Islet of Langerhans (tissue), 1 donor: ENCODE measurements around the gene TET3.

Experiments
- FAIRE-seq: peaks from one replicate; lab custom pipeline; 2011; peaks lifted over from hg19 to GRCh38; lab: Jason Lieb, UNC

The TET3 gene

DNA sequence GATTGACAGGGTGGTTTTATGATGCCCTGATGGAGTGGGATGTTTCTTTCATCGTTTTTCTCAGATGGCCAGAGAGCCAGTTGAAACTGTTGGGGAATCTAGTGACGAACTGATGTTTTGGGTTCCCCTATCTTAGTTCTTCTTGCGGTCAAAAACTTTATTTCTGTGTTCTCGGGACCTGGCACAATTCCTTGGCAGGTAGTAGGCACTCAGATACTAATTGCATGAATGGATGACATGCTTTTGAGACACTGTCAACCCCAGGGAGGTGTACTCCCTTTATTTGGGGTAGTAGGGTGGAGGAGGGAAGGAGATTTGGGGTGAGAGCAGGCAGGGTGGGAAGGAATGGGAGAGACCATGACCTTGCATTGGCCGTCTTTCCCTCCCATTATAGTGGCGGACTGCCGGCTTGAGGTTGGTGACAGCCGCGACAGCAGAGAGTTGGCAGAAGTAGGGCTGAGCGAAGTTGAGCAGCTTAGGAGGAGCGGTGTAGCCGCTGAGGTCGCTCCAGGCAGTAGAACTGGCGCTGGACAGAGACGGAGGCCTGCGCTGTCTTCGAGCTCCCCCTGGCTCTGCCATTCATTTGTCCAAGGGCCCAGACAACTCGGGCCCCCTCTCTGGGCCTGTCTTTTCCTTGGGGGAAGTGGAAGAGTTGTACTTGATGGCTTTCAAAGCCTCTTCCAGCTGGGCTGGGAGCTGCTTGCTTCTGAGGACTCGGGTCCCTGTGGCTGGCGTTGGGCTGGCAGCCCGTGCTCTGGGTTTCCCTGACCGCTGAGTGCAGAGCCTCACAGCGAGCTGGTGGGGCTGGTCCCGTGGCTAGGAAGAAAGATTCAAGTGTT lies 2.6 kb downstream of the TET3 start:
- FAIRE-seq: no peak

DNA sequence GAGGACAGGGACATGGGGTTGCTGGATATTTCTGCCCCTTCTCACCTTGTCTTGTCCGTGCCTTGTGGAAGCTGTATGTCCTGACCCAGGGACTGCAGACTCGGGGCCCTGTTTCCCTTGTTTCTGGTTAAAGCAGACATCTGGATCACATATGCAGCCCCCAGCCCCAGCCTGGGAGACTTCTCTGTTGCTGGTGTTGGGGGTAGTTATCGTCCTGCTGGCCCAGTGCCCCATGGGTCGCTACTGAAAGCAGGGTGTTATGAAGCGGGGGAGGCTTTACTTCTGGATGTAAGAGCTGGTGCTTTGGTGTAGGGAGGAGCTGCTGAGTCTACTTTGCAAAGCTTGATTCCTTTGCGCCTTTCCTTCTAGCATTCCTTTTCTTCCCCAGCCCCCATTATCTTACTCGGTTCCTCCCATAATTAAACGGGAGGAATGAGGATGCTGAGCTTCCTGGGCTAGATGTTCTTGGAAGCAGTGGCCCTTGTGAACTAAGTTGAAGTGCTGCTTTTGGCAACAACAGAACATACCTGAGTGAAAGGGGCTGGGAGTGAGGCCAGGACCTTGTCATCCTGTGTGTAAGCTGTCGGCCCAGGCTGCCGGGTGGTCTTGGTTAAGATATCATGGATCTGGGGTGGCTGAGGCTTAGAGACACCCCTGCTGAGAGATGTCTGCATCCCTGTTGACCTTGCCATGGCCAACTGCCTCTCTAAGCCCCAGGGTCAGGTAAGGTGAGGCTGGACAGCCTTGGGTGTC lies 3.4 kb downstream of the TET3 start:
- no peak for FAIRE-seq

DNA sequence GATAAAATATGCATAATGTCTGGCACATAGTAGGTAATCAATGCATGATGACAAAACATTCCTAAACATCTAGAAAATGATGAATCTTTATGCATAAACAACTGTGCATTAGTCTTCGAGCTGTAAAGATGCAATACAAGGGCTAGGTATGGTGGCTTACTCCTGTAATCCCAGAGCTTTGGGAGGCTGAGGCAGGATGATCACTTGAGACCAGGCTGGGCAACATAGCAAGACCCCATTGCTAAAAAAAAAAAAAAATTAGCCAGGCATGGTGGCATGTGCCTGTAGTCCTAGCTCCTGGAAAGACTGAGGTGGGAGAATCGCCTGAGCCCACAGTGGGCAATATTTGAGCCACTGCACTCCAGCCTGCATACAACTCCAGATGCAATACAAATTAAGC lies 5.3 kb downstream of the TET3 start:
- FAIRE-seq: no peak

DNA sequence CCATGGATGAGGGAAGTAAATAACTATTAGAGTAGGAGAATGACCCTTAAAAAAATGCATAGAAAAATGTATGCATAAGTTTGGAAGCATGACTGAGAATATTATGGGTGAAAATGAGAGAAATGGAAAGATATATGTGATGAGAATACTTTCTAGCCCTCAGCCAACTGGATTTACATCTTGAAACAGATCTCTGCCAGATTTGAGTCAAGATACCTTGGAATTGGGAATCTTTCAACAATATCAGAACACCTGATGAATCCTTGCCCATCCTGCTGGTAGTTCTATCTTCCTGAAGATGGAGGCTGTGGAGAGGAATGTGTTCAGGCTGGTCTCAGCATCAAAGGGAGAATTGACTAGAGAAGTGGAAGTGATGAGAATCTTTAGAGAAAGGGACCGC lies 5.8 kb downstream of the TET3 start:
- FAIRE-seq: no peak

DNA sequence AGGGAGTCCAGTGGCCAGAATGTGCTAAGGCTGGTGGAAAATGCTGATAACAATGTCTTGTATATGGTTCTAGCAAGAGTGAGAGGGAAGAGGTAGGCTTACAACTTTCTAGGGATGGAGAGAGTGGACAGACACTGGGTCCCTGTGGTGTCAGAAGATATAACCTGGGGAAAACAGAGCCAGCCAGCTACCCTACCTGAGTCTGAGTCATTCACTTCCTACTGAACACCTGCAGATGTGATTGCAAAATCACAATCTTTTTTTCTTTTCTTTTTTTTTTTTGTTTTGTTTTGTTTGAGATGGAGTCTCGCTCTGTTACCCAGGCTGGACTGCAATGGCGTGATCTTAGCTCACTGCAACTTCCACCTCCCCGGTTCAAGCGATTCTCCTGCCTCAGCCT lies 7.3 kb downstream of the TET3 start:
- no peak for FAIRE-seq

DNA sequence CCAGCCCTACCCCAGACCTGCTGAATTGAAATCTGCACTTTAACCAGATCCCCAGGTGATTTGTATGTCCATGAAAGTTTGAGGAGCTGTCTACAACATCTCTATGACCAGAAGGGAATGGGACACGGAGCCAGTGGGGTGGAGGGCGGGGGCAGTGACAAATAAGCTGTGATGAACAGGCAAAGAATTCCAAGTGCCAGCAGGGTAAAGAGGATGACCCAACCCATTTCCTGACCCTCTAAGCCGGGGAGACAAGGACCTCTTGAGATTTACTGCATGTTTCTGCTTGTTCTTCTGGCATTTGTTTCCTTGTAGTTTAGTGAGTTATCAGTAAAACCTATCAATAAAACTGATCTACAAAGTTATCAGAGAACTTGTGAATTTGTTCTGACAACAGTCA lies 8.7 kb downstream of the TET3 start:
- no peak for FAIRE-seq

DNA sequence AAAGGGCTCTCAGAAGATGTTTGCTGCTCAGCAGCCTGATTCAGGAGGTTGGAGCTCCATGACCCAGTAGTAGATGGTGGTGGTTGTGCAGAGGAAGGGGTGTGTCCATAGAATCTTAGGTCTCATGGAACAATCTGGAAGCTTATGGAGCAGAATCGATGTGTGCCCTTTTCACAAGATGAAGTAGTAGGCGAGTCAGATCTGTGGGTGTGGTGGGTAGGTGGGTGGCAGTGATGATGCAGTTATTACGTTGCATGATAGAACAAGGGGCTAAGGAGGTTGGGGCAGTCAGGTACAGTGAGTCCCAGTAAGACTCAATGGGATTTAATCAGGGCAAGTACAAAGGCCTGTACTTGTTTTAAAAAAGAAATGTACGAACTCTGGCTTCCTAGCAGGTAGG lies 9.1 kb downstream of the TET3 start:
- no peak for FAIRE-seq

DNA sequence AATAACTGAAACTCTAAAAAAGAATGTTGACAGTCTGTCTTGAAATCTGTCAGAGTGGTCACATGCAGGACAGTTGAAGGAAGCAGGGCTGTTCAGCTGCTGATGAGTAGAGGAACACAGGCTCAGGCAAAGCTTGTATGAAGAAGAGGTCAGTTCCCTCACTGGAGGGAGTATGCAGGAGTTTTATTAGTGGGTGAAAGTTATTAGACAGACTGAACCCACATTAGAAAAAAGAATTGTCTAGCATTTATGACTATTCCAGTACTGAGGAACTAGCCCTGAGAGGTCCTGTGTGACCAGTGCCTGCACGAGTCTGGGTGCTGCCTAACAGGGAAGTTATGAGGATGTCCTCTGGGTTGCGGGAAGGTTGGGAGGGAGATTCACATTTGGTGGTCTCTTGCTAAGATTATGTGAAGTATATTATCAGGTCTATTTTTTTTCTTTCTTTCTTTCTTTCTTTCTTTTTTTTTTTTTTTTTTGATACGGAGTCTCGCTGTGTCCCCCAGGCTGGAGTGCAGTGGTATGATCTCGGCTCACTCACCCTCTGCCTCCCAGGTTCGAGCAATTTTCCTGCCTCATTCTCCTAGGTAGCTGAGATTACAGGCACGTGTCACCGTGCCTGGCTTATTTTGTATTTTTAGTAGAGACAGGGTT lies 9.6 kb downstream of the TET3 start:
- no peak for FAIRE-seq

DNA sequence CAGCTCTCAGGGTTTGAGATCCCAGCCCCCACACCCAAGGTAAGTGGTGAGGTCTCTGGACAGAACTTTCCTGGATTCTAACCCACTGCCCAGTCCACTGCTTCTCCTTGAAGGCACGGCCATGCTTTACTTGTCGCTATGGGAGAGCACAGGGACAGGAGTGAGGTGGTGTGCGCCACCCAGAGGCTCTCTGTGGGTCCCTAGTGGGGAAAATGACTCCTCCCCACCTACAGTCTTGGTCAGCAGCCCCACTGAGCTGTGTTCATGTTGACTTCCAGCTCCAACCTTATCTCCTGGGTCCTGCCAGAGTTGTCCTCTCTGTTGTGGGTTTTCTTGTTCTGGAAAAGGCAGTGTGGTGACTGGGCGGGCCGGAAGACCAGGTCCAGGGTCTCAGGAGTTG lies 11.1 kb downstream of the TET3 start:
- no peak for FAIRE-seq

DNA sequence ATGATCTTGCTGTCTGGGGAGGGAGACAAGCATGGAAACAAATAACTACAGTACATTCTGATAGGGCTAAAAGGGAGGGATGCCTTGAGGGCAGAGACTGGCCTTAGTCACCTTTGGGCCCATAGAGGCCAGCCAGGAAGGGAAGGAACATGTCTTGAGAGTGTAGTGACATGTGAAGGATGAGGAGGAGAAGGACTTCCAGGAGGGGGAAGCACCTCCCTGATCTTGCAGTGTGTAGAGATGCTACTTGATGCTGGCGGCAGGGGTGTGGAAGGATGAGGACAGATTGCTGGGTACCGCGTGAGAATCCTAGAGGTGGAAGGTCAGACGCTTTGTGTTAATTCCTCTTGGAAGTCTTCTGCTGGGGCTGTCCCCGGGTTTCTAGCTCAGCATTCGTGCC lies 13.1 kb downstream of the TET3 start:
- no peak for FAIRE-seq

DNA sequence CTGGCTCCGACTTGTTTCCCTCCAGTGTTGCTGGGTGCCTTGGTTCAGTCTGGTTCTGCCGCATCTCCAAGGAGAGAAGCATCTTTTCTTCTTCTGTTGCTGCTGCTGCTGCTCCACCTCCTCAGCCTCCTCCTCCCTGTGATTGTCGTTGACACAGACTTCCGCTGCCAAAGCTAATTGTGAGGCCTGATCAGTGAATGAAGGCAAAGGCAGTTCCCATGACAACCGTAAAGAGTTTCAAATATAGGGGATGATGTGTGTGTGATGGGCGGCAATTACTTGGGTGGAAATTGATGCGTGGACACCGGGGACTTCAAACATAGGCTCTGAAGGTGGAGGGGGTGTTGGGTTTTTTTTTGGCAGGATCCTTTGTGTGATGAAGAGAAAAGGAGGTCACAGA lies 13.7 kb downstream of the TET3 start:
- no peak for FAIRE-seq

DNA sequence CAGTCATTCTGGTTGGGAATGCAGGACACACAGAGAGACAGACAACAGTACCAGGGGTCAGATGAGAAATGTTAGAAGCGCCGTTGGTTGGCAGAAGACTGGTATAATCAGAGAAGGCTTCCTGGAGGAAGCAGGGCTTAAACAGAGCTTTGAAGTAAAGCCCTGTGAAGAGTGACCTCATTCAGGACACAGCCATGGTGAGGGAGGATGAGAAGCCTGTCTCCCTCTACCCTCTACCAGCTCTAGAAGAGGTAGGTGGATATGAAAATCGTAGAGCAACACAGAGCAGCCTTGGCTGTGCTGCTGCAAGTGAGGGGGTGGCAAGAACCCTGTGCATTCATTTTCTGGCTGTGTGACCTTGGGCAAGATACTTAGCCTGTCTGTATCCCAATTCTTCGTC lies 14.2 kb downstream of the TET3 start:
- no peak for FAIRE-seq

DNA sequence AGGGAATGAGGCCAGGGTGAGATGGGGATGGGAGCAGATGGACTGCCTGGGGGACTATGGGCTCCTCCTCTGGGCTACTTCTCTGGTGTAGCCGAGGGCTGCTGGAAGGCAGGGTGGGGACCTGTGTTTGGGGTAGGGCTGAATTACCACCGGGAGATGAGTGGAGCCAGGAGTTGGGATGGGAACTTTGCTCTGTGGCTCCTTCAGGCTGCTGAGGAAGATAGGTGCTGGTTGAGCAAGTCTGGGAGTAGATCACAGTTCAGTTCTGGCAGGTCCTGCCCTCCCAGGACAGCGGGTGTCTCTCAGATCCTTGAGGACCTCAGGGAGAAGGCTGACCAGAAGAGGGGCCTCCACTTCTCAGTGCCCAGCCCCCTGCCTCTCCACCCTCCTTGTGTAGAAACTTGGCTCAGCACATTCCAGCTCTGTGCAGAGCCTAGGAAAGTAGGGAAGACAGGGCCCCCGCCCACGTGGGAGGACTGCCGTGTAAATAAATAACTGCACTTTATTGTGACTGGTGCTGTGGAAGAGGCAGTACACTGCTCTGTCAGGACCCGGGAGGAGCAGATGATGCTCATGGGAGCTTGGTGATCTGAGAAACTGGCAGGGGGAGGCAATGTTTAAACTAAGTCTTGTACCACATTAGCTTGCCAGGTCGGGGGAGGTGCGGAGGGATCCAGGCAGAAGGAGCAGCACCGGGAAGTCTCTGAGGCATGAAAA lies 15.3 kb downstream of the TET3 start:
- FAIRE-seq: no peak

DNA sequence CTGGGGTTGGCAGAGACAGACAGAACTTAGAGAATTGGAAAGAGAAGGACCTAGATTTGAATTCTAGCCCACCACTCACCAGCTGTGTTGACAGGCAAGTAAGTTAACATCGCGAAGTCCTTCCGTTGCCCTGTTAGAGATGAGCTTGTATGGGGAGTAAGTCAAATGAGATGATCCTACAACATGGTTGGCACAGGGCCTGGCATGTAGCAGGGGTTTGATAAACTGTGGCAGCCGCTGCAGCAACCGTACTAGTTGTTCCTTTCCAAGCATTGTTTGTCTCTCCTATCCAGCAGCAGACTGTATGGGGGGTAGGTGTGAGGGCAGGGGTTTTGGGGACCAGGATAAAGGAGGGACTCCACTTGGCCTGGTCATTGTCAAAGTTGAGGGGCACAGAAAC lies 16.0 kb downstream of the TET3 start:
- no peak for FAIRE-seq

DNA sequence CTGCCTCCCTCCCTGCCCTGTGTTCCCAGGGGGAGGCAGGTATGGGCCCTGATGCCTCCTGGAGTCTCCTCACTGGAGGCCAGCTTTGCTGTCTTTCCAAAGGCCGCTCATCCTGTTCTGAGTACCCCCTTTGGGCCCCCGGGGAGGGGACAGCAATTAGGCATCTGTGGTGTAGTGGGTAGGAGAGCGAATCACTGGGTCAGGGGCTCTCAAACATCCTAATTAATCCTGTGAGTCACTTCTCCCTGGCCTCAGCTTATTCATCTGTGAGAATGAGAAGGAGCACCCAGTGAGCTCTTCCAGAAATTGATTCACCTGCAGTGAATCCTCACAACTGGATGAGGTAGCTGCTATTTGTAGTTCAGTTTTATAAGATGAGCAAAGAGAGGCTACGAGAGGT lies 16.4 kb downstream of the TET3 start:
- FAIRE-seq: no peak

DNA sequence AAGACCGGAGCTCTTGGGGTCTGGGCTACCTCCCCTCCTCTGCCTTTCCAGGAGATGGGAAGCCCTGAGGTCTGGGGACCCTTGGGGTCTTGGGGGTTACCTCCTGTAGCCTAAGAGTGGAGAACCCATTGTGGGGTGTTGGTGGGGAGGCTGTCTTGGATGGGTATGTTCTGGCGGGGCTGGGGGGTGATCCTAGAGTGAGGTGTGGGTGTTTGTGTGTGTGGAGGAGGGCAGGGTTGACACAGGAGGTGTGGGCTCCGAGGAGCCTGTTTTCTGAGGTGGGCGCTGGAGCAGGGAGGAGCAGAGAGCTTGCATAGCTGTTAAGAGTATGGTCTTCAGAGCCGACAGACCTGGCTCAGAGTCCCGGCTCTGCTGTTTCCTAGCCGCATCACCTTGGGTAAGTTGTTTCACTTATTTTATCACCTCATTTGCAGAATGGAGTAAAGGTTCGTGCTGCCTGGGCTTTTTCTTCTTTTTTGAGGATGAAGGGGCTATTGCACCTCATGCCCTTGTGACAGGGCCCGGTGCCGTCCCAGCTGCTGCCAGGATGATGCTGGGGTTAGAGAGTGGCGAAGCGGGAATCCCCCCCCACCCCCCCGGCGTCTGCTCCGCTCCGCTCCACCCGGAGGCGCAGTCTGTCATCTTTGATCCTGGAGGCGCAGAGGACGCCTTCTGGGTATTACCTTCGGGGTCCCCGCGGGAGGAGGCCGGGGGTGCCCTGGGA lies 17.2 kb downstream of the TET3 start:
- FAIRE-seq: no peak

DNA sequence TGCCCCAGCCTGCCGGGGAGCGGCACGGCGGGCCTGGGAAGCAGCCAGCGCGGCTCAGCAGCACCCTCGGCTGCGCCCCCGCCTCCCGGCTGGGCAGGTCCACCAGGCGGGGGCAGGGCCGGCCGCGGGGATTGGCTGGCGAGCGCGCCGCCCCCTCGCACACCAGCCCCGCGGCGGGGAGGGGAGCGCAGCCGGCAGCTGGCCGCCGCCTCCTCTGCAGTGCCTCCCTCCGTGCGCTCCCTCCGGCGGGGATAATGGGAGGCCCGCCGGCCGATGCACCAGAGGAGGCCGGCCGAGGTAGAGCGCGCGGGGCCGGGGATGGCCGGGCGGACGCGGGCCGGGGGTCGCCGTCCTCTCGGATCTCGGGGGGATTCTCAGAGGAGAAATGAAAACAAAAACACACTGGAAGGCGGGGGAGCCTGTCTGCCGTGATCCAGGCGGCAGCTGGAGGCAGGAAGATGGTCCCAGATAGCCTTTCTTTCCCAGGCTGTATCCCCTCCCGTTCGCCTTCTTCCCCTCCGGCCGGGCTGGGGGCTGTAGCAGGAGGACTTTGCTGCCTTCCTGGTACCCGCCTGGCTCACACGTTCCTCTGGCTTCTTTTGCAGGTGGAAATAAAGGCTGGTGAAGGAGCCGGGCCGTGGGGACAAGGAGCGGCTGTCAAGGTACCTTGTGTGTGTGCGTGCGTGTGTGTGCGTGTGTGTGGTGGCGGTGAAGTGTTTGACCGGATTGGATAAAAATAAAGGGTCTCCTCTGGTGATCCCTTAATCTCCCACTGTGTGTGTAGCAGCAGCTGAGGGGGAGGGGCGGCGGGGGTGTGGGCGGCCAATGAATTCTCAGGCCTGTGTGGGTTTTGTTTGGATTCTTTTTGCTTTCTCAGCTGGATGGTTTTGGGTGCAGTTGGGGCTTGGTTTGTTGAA lies 18.1 kb downstream of the TET3 start:
- FAIRE-seq: no peak

DNA sequence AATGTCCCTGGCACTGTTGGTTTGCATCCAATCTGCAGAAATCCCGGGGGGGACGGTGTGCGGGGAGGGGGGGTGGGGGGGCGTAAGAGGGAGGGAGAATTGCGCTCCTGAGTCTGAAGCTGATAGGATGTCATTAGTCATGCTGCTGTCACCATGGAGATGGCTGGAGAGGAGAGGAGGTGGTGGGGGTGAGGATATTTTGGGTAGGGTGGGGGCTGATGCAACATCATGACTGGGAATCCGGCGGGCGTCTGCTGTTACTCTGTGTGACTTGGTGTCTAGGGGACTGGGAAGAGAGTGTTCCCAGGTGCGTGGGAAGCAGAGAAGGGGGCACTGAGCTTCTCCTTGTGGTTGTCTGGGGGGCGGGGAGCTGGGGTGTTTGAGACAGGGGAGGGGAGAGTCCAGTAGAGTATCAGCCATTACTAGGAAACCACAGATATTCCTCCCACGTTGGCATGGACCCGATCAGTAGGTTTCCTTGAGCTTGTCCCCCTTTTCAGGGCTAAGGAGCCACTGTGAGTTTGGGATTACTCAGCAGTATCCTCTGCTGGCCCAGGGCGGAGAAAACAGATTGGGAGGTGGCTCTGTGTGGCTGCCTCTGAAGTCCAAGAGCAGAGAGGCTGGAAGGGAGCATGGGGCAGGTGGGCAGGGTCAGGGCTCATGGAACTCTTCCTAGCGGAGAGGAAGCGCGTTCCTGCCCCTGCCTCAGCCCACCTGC lies 18.9 kb downstream of the TET3 start:
- FAIRE-seq: no peak

DNA sequence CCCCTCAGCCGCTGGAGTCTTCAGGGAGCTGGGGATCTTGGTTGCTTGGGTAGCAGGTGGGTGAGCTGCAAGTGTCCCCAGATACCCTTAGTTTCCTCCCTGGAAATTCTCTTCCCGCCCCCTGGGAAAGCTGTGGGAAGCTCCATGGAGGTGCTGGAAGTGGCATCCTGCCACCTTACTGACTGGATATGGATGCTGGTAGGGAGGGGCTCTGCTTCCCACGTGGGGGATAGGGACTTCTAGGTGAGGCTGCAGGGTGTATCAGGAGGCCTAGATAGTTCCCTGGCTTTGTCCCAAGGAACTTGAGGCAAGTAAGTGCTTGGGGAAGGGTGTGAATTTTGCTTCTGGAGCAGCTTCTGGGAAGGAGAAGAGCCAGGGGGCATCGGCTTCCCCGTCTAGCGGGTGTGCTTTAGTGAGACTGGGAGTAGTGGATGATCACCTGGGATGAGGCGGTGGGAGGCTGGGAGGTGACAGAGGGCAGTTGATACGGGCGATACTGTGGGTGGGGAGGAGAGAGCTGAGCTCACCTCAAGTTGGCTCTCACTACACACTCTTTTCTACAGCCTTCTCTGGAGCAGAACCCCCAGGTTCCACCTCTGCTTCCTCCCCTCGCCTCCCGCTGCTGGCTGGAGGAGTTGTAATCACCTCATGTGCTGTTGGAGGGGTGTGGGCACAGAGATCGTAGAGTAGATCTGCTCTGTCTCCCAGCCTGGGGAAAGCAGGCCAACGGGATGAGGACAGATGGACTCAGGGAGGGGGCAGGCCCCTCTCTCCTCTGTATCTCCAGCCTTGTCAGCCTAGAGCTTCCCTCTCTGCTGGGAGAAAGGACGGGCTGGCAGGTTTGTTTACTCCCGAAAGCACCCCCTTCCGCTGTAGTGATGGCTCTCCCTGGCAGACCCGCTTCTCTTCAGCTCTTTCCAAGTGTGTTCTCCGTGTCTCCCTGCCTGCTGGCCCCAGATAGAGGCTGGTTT lies 19.8 kb downstream of the TET3 start:
- FAIRE-seq: no peak
